Hepatic stellate cell (primary cell): ENCODE results near the gene NFS1.
"Not testable (repeated sequence)": the region's sequence is repeated elsewhere in the genome, so short reads cannot be mapped to it uniquely, and the experiment has no call there.

Source experiments
- DNase-seq: peaks from one replicate; pipeline ENCODE4 v3.0.0; 2011; ENCODE audit warnings: low spot score

The NFS1 gene

GRCh38 chr20:35729283-35729807 is 30.2 kb upstream of the NFS1 start:
- no peak for DNase-seq

- no peak for DNase-seq
Measured at GRCh38 chr20:35726842-35727711, 27.9 kb upstream of the NFS1 start.

- no peak for DNase-seq
Measured at GRCh38 chr20:35724321-35725230, 25.4 kb upstream of the NFS1 start.

GRCh38 chr20:35723652-35724320 is 24.6 kb upstream of the NFS1 start:
- not testable (repeated sequence) for DNase-seq

- not testable (repeated sequence) for DNase-seq
Measured at GRCh38 chr20:35723275-35723639, 24.1 kb upstream of the NFS1 start.

DNA sequence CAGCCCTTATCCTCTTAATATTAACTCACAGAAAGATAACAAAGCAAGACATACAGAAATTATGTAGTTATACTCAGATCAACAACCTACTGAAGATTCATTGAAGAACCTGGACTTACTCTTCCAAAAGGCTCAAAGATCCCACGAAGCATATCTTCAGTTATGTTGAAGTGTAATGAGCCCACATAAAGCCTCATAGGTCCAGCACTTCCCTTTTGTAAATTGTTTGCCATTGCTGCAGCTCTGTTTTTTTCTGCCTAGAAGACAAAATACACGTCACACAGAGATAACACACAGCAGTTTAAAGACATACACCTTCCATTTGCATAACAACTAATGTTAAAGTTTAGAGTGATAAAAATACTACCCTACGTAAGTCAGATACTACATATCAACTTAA is 22.5 kb upstream of the NFS1 start:
- DNase-seq: no peak

- no peak for DNase-seq
Measured at GRCh38 chr20:35721219-35721618, 22.1 kb upstream of the NFS1 start.

- DNase-seq: no peak
Measured at GRCh38 chr20:35720165-35721123, 21.3 kb upstream of the NFS1 start.

GRCh38 chr20:35719717-35720116 is 20.6 kb upstream of the NFS1 start:
- no peak for DNase-seq

- DNase-seq: no peak
Measured at GRCh38 chr20:35718972-35719635, 20.0 kb upstream of the NFS1 start.

GRCh38 chr20:35718321-35718720 is 19.2 kb upstream of the NFS1 start:
- DNase-seq: not testable (repeated sequence)

GRCh38 chr20:35716330-35716729 is 17.2 kb upstream of the NFS1 start:
- DNase-seq: no peak

GRCh38 chr20:35715652-35716051 is 16.5 kb upstream of the NFS1 start:
- no peak for DNase-seq

- no peak for DNase-seq
Measured at GRCh38 chr20:35714127-35714526, 15.0 kb upstream of the NFS1 start.

DNA sequence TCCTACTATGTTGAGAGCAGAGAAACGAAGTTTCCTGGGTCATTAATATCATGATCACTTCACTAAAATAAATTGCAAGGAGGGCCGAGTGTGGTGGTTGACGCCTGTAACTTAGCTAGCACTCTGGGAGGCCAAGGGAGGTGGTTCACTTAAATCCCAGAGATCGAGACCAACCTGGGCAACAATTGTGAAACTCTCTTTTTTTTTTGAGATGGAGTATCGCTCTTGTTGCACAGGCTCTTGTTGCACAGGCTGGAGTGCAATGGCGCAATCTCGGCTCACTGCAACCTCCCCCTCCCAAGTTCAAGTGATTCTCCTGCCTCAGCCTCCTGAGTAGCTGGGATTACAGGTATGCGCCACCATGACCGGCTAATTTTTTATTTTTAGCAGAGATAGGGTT is 14.0 kb upstream of the NFS1 start:
- not testable (repeated sequence) for DNase-seq

DNA sequence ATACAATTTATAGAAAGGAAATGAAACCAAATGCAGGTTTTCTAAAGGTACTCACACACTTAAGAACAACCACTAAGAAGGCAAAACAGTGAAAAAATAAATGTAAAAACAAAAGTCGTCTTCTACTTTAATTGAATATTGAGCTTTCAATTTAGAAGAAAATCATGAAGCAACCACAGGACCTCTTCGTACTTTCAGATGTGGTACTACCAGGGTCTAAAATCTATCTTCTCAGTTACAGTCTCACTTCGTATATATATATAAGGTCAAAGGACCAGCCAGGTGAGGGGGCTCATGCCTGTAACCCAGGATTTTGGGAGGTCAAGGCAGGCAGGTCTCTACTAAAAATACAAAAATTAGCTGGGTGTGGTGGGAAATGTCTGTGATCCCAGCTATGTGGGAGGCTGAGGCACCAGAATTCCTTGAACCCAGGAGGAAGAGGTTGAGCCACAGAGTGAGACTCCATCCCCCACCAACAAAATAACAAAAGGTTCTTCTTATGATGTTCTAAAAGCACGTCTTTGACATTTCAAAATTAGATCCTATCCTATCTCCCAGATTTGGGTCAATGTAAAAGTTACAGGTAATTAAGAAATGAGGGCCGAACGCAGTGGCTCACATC is 12.5 kb upstream of the NFS1 start:
- no peak for DNase-seq

GRCh38 chr20:35710884-35711587 is 11.9 kb upstream of the NFS1 start:
- DNase-seq: no peak

- no peak for DNase-seq
Measured at GRCh38 chr20:35710039-35710438, 10.9 kb upstream of the NFS1 start.

DNA sequence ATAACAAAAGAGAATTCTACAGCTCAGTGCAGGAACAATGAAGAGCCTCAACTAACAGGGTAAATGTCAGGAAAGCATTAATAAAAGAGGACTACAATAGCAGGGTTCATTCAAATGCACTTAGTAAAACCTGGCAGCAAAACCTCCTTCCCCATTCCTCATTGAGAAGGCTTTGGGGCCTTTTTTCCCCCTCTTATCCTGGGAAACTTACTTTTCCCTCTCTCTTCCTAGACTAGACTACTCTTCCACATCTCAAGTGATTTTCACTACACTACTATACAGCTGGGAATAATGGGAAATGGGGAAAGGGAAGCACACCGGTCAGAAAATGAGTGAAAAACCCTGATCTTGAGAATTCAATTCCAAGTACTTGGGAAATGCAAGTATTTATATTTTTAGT is 10.1 kb upstream of the NFS1 start:
- no peak for DNase-seq
